ENCODE results near the gene BRME1.
"Not testable (repeated sequence)": the region's sequence is repeated elsewhere in the genome, so short reads cannot be mapped to it uniquely, and the experiment has no call there.

BRME1 gene

DNA sequence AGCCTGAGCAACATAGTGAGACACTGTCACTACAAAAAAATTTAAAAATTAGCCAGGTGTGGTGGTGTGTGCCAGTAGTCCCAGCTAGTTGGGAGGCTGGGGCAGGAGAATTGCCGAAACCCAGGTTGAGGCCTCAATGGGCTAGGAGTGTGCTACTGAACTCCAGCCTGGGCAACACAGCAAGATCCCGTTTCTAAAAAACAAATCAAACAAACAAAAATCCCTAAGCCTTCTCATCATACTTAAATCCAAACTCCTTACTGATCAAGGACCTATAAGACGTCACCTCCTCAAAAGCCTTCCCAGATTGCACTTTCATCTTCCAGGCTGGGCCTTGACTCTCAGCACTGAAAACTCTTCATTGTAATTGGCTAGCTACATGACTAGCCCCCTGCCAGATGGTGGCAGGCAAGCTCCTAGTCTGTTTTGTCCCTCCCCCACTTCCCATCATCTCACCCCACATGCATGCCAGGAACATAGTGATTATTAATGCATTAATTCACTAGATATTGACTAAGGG lies 46.5 kb downstream of the BRME1 start:
- TF ChIP-seq, protein P1, sequence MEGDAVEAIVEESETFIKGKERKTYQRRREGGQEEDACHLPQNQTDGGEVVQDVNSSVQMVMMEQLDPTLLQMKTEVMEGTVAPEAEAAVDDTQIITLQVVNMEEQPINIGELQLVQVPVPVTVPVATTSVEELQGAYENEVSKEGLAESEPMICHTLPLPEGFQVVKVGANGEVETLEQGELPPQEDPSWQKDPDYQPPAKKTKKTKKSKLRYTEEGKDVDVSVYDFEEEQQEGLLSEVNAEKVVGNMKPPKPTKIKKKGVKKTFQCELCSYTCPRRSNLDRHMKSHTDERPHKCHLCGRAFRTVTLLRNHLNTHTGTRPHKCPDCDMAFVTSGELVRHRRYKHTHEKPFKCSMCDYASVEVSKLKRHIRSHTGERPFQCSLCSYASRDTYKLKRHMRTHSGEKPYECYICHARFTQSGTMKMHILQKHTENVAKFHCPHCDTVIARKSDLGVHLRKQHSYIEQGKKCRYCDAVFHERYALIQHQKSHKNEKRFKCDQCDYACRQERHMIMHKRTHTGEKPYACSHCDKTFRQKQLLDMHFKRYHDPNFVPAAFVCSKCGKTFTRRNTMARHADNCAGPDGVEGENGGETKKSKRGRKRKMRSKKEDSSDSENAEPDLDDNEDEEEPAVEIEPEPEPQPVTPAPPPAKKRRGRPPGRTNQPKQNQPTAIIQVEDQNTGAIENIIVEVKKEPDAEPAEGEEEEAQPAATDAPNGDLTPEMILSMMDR (conservative IDR thresholded peaks at IDR 0.05; ENCODE audit: low read length): peak; percentile 14; the same call in 1 of the 2 replicates
- peak; percentile 52 for DNase-seq (ENCODE audit: low read depth)
- no peak overlapping the region for H3K4me3 ChIP-seq (ENCODE audit: low read length)

DNA sequence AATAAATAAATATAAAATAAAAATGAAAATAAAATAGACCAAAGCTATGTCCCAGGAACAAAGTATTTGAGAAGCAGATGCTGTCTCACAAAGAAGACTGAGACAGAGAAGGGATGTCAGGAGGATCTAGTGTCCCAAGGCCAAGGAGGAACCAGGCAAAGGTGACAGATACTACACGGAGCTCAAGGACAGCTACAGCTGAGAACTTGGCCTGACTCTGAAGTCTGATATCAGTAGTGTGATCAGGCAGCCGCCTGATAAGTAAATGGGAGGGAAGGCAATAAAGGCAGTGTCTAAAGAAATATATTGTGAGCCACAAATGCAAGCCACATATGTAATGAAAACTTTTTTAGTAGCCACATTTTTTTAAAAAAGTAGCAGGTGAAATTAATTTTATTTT lies 49.4 kb downstream of the BRME1 start:
- no peak overlapping the region for H3K4me3 ChIP-seq (ENCODE audit: low read length)
- TF ChIP-seq, protein P1 (conservative IDR thresholded peaks at IDR 0.05; ENCODE audit: low read length): no peak
- no peak for DNase-seq (ENCODE audit: low read depth)

DNA sequence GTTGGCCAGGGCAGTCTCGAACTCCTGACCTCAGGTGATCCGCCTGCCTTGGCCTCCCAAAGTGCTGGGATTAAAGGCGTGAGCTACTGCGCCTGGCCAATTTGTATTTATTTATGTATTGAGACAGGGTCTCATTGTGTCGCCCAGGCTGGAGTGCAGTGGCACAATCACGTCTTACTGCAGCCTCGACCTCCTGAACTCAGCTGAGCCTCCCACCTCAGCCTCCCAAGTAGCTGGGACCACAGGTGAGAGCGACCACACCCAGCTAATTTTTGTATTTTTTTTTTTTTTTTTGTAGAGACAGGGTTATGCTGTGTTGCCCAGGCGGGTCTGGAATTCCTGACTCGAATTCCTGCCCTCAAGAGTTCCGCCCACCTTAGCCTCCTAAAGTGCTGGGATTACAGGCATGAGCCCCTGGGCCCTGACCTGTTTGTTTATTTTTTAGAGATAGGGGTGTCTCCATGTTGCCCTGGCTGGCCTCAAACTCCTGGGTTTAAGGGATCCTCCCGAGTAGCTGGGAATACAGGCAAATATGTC lies 53.7 kb downstream of the BRME1 start:
- H3K4me3 ChIP-seq (ENCODE audit: low read length); DNase-seq (ENCODE audit: low read depth): not testable (repeated sequence)

DNA sequence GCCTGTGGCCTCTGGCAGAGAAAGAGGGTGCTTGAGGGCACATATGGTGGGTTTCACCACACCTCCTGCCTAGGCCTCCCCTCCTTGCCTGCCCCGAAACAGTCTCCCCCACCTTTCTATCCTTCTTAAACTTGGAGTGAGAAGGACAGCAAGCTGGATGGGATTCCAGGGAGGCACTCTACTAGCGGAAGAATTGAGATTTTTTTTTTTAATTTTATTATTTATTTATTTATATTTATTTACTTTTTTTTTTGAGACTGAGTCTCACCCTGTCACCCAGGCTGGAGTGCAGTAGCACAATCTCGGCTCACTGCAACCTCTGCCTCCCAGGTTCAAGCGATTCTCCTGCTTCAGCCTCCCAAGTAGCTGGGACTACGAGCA lies 54.2 kb downstream of the BRME1 start:
- H3K4me3 ChIP-seq (ENCODE audit: low read length): peak overlapping the region; percentile 34
- not testable (repeated sequence) for DNase-seq (ENCODE audit: low read depth)

DNA sequence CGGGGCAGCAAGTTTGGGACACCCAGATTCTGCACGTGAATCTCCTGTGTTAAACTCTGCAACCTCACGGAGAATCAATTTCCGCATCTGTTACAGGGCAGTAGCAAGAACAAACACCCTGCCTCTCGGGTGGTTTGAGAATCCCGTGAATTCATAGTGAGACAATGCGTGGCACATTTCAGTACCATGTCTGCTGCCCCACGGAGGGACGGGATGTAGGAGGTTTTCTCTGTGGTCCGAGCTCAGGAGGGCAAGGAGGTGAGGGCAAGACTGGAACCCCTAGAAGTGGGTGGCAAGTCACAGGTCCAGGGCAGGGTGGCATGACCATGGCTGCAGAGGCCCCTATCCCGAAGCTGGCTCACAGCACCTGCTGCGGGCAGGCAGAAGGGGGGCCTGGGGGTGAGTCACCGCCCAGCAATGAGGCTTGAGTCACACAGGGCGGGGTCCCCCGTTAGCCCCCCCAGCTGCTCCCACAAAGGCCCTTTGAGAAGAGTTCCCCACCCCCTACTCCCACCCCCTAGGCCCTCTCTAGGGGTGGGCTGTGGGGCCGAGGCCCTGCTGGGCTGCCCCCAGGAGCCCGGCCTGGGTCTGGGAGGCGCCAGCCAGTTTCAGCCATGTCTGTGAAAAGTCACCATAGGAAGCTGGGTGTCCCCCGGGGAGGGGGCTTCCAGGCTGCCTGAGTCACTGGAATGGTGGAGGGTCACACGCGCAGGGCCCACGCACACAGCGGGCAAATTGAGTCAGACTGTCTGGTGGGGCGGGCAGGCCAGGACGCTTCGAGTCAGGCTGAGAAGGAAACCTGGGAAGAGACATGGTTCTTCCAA lies 54.8 kb downstream of the BRME1 start:
- peak overlapping the region; percentile 59 for H3K4me3 ChIP-seq (ENCODE audit: low read length)
- TF ChIP-seq, protein P1 (conservative IDR thresholded peaks at IDR 0.05; ENCODE audit: low read length): no peak
- peak; percentile 95 for DNase-seq (ENCODE audit: low read depth)

DNA sequence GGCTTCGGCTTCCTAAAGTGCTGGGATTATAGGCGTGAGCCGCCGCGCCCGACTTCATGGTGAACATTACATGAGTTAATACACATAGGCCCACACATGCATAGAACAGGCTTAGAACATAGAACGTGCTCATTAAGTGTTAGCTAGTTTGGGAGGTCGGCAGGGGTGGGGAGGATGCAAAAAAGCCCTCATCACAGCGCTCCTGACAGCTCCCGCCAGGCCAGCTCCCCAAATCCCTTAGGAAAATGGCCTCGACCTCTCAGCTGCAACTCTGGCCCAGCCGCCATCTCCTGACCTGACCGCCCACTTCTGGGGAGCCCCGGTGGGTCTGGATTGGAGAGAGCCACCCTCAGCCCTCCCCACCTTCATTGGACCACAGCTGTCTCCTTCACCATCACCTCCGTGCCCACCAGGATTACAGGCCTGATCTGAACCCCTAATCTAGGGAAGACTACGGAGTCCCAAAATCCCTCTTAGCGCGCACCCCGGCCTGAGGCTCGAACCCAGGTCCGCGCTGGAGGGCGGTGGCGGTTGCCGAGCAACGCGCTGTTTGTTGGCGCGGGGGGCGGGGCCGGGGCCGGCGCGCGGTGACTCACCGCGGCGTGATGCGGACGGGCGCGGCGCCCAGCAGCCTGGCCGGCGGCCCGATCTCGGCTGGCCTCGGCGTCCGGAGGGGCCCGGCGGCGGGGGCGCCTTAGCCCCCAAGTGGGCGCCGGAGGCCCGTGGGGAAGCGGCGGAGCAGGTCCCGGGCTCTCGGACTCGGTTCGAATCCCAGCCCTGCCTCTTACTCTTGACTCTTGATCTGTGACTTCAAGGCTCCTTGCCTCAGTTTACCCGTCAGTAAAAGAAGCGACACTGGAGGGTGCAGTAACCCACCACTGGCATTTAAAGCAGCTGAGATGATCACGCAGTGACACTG lies 55.7 kb downstream of the BRME1 start:
- peak; percentile 74 for DNase-seq (ENCODE audit: low read depth)
- TF ChIP-seq, protein P1 (conservative IDR thresholded peaks at IDR 0.05; ENCODE audit: low read length): no peak
- peak overlapping the region; percentile 59 for H3K4me3 ChIP-seq (ENCODE audit: low read length)

DNA sequence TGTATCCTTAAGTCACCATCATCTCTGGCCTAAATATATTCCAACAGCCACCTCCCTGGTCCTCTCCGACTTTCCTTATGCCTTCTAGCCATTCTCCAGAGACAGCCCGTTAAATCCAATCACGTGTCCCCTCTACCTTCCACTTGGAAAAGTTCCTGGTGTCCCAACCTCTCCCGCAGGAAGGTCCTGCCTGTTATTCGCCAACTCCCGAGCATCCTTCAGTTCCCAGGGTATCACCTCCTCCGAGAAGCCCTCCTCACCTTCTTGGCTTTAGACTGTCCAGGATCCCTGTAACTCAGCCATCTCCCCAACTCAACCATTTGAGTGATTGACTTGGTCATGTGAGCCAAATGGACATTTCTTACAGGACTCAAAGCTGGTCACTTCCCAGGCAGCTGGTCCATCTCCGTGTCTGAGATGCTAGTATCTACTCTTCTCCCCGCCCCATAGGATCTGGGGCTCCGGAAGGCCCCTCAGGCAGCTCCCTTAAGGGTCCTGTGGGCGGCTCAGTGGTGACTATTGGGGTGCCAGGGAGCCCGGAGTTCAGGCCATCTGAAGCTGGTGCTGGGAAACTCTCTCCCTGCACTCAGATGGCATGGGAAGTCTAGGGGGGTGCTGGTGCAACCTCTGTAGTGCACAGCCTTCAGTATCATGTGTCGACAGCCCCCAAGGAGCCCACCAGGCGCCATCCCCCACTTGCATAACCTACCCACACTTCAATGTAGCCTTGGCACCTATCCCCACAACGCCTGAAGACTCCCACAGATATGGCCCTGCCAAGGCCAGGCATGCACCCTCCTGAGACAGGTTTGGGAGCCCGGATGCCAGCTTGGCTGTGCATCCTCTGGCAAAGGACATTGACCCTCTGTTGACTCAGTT lies 56.9 kb downstream of the BRME1 start:
- DNase-seq (ENCODE audit: low read depth): no peak
- TF ChIP-seq, protein P1 (conservative IDR thresholded peaks at IDR 0.05; ENCODE audit: low read length): no peak
- no peak overlapping the region for H3K4me3 ChIP-seq (ENCODE audit: low read length)
